Heart left ventricle (tissue), 16 donors: Measurements from ENCODE around the gene PREP. TPM values are rescaled to one million over a fixed set of nuclear protein-coding genes. Genes with fewer than 3 reads are reported as not detected.

ENCODE experiments used
- ATAC-seq, 4 donors: fragments of 200-7000 bp; cut with Tn5 transposase; one replicate each; pipeline ENCODE4 v1.9.1; 2020 to 2022; ENCODE audit warnings: moderate library complexity in 4 of 4, mild to moderate bottlenecking in 3 of 4, moderate number of reproducible peaks in 1 of 4
- DNase-seq, 5 donors: peaks; one replicate each; pipeline ENCODE4 v3.0.0-alpha.2; 2020
- H3K27ac ChIP-seq, 12 donors: fragments of 200-600 bp; sonication (generic) in 4 of 12; one replicate each; pipeline versions ENCODE4 v1.5.0 to v1.8.0; 2016 to 2022; ENCODE audit warnings: mild to moderate bottlenecking in 2 of 12
- H3K27me3 ChIP-seq, 9 donors: fragments of 200-600 bp; sonication (generic) in 2 of 9; one replicate each; pipeline versions ENCODE4 v1.5.1 to v1.8.0; 2016 to 2022; ENCODE audit warnings: mild to moderate bottlenecking in 3 of 9
- H3K36me3 ChIP-seq, 9 donors: fragments of 200-600 bp; sonication (generic) in 2 of 9; one replicate each; pipeline versions ENCODE4 v1.5.0 to v1.8.0; 2018 to 2022; ENCODE audit warnings: mild to moderate bottlenecking in 2 of 9
- H3K4me1 ChIP-seq, 12 donors: fragments of 200-600 bp; sonication (generic) in 4 of 12; one replicate each; pipeline versions ENCODE4 v1.5.0 to v1.8.0; 2016 to 2022; ENCODE audit warnings: mild to moderate bottlenecking in 3 of 12
- H3K4me3 ChIP-seq, 12 donors: fragments of 200-600 bp; sonication (generic) in 4 of 12; one replicate each; pipeline versions ENCODE4 v1.5.0 to v1.8.0; 2017 to 2022; ENCODE audit warnings: mild to moderate bottlenecking in 9 of 12, moderate library complexity in 4 of 12
- H3K9me3 ChIP-seq, 12 donors: fragments of 200-600 bp; sonication (generic) in 4 of 12; one replicate each; pipeline versions ENCODE4 v1.5.0 to v1.8.0; 2016 to 2022; ENCODE audit warnings: mild to moderate bottlenecking in 1 of 12
- CTCF ChIP-seq, 12 donors: fragments of 200-600 bp; sonication (generic) in 4 of 12; IDR thresholded peaks; one replicate each; pipeline versions ENCODE4 v1.5.0 to v1.8.0; 2018 to 2022; ENCODE audit warnings: antibody characterized with exemption in 12 of 12, mild to moderate bottlenecking in 5 of 12
- POLR2A ChIP-seq, 2 donors: fragments of 450-650 bp; IDR thresholded peaks; one replicate each; pipeline ENCODE4 v1.6.1; 2017; ENCODE audit warnings: antibody characterized with exemption in 2 of 2, mild to moderate bottlenecking in 2 of 2, moderate library complexity in 2 of 2
- WGBS, 4 donors: extraction: QIAGEN DNeasy Blood & Tissue Kit in 2 of 4; methylation state at CpG; one replicate each; pipeline versions ENCODE4 v1.1.5 to v1.1.7; 2013 to 2018; 5-methylcytosine and 5-hydroxymethylcytosine counted together
- intact Hi-C, 10 donors: fragments of 100-400 bp; cut with DNase I; formaldehyde crosslinking; loops; one replicate each; pipeline versions ENCODE4 v1.11.1 to v1.14.2; 2022
- polyA plus RNA-seq, 2 donors: library from polyadenylated mRNA; stranded (reverse); fragments of 200-250 nt; gene quantifications; one replicate each; pipeline ENCODE4 v1.2.3, GENCODE V29; 2013
- total RNA-seq, 9 donors: library from RNA; depleted of rRNA in 2 of 9; stranded (reverse); fragments of >200 nt in 2 of 9; fragmentation: NEBNext Ultra II Directional in 3 of 9; extraction: Animal tissue kit (Norgen Biotek cat#: 25700) in 3 of 9; gene quantifications; one replicate each; pipeline versions ENCODE4 v1.1.0 to v1.2.4, GENCODE V29; 2016 to 2023
- donor health status: ischemic (EF 13 %, LVEDD 7.1; RV severe dilation, severe dysfunction).
- donor health status: healthy with polysubstance abuse.
- donor health status: DM: no; HTN: yes; CAD: no.
- donor health status: DM: no; HTN: no; CAD: no.
- donor health status: ischemic (EF 25% LVEDD 6.9; RV normal size, moderate dysfunction).
- donor health status: ischemic (EF 25% LVEDD 5.7; RV mildly dilated, moderate dysfunction).
- donor health status: healthy.
- donor health status: DM: yes; HTN: yes; CAD: no.
- donor health status: ischemic (EF 35%, LVEDD 5.7; RV mildly dilated, moderate dysfunction).
- donor health status: nonischemic (EF 11% LVEDD 7.7; RV severe dilation, severe dysfunction).
- donor health status: DM: yes; HTN: yes; CAD: no.
- donor health status: PGD.
- donor health status: ischemic (EF 29% LVEDD 5.4; RV normal size, mild dysfunction).
- donor health status: nonischemic (EF 23%, LVEDD 6.1; RV moderate dilation, normal function).

PREP gene
- total and polyA plus RNA-seq, 11 donors = 13.1 to 35.9 (median 29.6) TPM

- WGBS, 4 donors = 67 to 83% (median 72%) methylated on average over 1 of the region's 1 CpG
- intact Hi-C loops = no loop called here
- H3K4me1 ChIP-seq = no peaks in the 10 kb centered on the region
- ATAC-seq = no peak
- no peaks in the 10 kb centered on the region for H3K9me3 ChIP-seq
- H3K36me3 ChIP-seq = no peaks in the 10 kb centered on the region
- no peaks in the 10 kb centered on the region for H3K27me3 ChIP-seq
- TF ChIP-seq CTCF (IDR thresholded peaks at IDR 0.05) = no peak
- TF ChIP-seq POLR2A (IDR thresholded peaks at IDR 0.05) = no peak
- no peak for DNase-seq
- H3K27ac ChIP-seq = no peak overlapping the region
- H3K4me3 ChIP-seq = no peak overlapping the region
These were observed 42.6 kb upstream of the PREP start for GRCh38 chr6:105445481-105445880.

GRCh38 chr6:105443941-105444340 is 41.1 kb upstream of the PREP start:
- Histone ChIP-seq H3K4me3 (no peak overlapping the region), H3K36me3 (no peaks in the 10 kb centered on the region), H3K9me3 (no peaks in the 10 kb centered on the region), H3K27ac (no peak overlapping the region), H3K4me1 (no peaks in the 10 kb centered on the region), H3K27me3 (no peaks in the 10 kb centered on the region)
- ATAC-seq (no peak), DNase-seq (no peak)
- intact Hi-C loops = no loop called here
- WGBS, 4 donors = 89 to 95% (median 92%) methylated on average over 6 of the region's 6 CpGs
- TF ChIP-seq POLR2A (IDR thresholded peaks at IDR 0.05) = no peak
- TF ChIP-seq CTCF (IDR thresholded peaks at IDR 0.05) = no peak

GRCh38 chr6:105442369-105442768 is 39.5 kb upstream of the PREP start:
- H3K4me1 ChIP-seq = no peaks in the 10 kb centered on the region
- ATAC-seq (no peak), DNase-seq (no peak)
- H3K9me3 ChIP-seq = no peaks in the 10 kb centered on the region
- WGBS, 4 donors = 56 to 69% (median 65%) methylated on average over 1 of the region's 1 CpG
- H3K36me3 ChIP-seq = no peaks in the 10 kb centered on the region
- H3K27me3 ChIP-seq = no peaks in the 10 kb centered on the region
- intact Hi-C loops = no loop called here
- H3K4me3 ChIP-seq = no peak overlapping the region
- no peak for TF ChIP-seq POLR2A (IDR thresholded peaks at IDR 0.05)
- TF ChIP-seq CTCF (IDR thresholded peaks at IDR 0.05) = no peak
- no peak overlapping the region for H3K27ac ChIP-seq

GRCh38 chr6:105437236-105437635 is 34.4 kb upstream of the PREP start:
- Histone ChIP-seq H3K9me3 (no peaks in the 10 kb centered on the region), H3K27me3 (peaks cover 0 to 9% (median 0%) of the 10 kb centered on the region in 9 donors), H3K4me1 (no peaks in the 10 kb centered on the region), H3K4me3 (no peak overlapping the region), H3K36me3 (no peaks in the 10 kb centered on the region), H3K27ac (no peak overlapping the region)
- TF ChIP-seq POLR2A (IDR thresholded peaks at IDR 0.05) (no peak), CTCF (IDR thresholded peaks at IDR 0.05) (no peak)
- DNase-seq (no peak), ATAC-seq (no peak)
- intact Hi-C loops = loop anchor here in 3 of 10 donors (10.0 kb wide), 2 partner anchors 788 to 868 kb away; no protein-coding TSS in a partner anchor
- WGBS, 4 donors = 68 to 84% (median 77%) methylated on average over 2 of the region's 2 CpGs
